CD4-positive, alpha-beta T cell treated with Interleukin-6 at 100 ng/mL for 8 hours (primary cell): ENCODE measurements around the gene PCDHA10.

Source experiments
- DNase-seq: peaks from one replicate; pipeline ENCODE4 v3.0.0-alpha.2; 2020; ENCODE audit warnings: mixed read lengths, low spot score

The PCDHA10 gene

DNA sequence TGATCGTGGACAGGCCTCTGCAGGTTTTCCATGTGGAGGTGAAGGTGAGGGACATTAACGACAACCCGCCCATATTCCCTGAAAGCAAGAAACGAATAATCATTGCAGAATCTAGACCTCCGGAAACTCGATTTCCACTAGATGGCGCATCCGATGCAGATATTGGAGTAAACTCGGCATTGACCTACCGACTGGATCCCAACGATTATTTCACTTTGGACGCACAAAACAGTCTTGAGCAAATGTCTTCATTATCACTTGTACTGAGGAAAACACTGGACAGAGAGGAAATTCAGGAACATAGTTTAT is 26.8 kb downstream of the PCDHA10 start:
- DNase-seq, result no peak

DNA sequence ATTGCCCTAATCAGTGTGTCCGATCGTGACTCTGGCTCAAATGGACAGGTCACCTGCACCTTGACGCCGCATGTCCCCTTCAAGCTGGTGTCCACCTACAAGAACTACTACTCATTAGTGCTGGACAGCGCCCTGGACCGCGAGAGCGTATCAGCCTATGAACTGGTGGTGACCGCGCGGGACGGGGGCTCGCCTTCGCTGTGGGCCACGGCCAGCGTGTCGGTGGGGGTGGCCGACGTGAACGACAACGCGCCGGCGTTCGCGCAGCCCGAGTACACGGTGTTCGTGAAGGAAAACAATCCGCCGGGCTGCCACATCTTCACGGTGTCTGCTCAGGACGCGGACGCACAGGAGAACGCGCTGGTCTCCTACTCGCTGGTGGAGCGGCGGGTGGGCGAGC is 27.7 kb downstream of the PCDHA10 start:
- DNase-seq, result no peak

DNA sequence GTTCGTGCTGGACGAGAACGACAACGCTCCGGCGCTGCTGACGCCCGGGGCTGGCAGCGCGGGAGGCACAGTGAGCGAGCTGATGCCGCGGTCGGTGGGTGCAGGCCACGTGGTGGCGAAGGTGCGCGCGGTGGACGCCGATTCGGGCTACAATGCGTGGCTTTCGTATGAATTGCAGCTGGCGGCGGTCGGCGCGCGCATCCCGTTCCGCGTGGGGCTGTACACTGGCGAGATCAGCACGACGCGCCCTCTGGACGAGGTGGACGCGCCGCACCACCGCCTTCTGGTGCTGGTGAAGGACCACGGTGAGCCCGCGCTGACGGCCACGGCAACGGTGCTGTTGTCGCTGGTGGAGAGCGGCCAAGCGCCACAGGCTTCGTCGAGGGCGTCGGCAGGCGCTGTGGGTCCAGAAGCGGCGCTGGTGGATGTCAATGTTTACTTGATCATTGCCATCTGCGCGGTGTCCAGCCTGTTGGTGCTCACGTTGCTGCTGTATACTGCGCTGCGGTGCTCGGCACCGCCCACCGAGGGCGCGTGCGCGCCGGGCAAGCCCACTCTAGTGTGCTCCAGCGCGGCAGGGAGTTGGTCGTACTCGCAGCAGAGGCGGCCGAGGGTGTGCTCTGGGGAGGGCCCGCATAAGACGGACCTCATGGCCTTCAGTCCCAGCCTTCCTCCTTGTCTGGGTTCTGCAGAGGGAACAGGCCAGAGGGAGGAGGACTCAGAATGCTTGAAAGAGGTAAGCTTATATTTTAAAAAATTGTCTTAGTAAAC is 28.4 kb downstream of the PCDHA10 start:
- no peak for DNase-seq

DNA sequence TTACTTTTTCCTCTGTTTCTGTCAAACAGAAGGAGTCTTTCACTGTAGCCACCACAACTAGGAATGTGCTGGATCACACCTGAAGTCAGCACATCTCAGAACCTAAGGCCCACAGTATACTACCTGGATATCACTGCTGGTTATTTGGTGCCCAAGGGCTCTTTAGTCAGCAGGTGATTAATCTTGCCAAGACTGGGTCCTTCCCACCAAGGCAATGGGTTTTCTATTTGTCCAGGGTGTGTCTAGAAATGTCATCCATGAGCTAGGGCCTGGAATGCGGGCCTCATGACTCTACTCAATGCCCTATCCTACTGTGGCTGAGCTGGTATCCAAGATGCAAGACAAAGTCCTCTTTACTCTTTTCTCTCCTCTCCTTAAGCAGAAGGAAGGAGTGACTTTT is 60.6 kb downstream of the PCDHA10 start:
- DNase-seq, result no peak
